GM18867 (cell line): ENCODE results near the gene CEP78.
A peak's percentile ranks its signal among the peaks of the same experiment; 100 is the strongest.

ENCODE experiments used
- ATAC-seq: cut with Tn5 transposase; IDR thresholded peaks from one replicate; pipeline ENCODE4 v1.9.1; 2021; ENCODE audit warnings: mild to moderate bottlenecking, moderate library complexity; ENCODE audit not compliant: unreplicated experiment

Gene CEP78

GRCh38 chr9:78286125-78286524, 50.2 kb downstream of the CEP78 start:
- ATAC-seq, result no peak

- no peak for ATAC-seq
Measured at GRCh38 chr9:78286946-78287388, 51.1 kb downstream of the CEP78 start.

DNA sequence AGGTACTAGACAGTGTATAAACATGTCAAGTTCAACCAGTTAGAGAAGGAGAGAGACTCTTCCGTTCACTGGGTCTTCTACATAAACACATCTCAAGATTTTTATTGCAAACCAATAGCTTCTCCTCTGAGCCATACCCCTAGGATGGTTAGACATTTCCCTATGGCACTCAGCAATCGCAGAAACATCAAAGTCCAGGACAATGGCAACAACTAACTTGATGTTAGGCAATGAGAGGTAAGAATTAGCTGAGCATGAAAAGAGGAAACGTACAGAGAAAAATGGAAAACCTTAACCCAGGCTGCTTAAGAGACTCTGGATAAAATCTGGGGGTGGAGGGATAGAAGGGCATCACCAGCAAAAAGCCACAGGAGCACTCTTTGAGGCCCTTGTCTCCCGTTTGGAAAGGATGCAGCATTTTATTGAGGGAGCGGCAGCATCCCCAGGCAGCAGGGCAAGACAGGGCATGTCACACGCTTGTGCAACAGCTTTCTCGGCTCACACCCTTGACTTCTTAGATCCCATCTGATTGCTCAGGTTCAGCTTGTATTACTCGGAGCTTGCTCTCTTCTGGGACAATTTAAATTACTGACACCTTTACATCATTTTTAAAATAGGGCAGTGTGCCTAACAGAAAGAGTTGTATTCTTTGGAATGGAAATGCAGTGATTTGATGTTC, 52.5 kb downstream of the CEP78 start:
- no peak for ATAC-seq

DNA sequence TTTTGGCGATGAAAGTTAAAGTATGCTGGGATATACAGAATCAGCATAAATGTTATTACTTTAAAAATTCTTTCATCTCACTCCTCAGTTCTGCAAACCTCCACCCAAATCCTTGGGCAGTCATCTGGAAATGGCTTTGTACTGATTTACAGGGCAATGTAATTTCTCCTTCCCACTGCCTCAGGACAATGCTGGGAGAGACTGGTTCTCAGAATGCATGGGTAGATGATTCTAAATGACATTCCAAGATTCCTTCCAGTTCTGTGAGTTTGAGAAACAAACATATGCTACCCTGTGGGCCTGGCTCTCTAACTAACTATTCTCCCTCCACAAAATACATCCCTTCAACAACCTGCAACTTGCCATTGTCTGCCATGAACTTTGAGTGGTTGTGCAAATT, 53.6 kb downstream of the CEP78 start:
- ATAC-seq, result no peak

DNA sequence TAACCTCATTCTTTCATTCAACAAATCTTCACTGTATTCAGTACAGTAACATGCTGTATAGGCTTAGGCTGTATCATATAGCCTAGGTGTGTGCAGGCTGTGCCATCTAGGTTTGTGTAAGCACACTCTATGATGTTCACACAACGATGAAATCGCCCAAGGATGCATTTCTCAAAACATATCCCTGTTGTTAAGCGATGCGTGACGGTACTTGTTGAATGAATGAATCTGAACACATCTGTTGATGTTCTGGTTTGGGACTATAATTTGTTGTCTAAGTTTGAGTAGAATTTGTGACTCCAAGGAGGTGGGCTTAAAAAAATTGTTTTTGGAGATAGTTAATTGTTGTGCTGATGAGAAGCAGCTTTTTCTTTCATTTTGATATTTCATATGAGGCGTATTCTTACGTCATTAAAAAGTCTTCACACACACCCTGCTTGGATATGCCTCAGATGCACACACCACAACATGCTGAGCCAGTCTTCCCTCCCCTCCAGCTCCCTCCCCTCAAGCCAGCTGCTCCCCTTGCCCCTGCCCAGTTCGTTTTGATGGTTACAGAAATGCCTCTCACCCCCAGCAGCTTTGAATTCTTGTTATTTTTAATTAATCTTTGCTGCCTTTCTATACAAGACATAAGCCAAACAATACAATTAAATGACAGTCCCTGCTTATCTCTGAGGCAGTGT, 55.5 kb downstream of the CEP78 start:
- ATAC-seq, result no peak

DNA sequence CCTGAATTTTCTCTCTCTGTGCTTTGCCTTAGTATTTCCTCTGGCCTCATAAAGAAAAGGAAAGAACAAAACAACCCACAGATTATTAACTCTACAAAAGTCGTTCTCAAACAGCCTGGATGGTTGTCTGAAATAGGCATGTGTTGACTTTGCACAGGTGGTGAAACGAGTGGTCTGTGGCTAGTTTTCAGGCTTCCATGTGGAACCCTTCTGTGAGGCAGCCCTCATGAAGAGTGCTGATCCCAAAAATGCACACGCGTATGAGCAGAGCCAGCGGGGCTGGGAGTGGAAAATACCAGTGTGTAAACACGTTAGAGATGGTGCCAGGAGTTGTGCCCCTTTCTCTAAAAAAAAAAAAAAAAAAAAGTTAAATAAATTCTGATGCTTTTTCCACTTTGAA, 56.2 kb downstream of the CEP78 start:
- ATAC-seq, result no peak

GRCh38 chr9:78292716-78293497, 57.0 kb downstream of the CEP78 start:
- ATAC-seq, result no peak

DNA sequence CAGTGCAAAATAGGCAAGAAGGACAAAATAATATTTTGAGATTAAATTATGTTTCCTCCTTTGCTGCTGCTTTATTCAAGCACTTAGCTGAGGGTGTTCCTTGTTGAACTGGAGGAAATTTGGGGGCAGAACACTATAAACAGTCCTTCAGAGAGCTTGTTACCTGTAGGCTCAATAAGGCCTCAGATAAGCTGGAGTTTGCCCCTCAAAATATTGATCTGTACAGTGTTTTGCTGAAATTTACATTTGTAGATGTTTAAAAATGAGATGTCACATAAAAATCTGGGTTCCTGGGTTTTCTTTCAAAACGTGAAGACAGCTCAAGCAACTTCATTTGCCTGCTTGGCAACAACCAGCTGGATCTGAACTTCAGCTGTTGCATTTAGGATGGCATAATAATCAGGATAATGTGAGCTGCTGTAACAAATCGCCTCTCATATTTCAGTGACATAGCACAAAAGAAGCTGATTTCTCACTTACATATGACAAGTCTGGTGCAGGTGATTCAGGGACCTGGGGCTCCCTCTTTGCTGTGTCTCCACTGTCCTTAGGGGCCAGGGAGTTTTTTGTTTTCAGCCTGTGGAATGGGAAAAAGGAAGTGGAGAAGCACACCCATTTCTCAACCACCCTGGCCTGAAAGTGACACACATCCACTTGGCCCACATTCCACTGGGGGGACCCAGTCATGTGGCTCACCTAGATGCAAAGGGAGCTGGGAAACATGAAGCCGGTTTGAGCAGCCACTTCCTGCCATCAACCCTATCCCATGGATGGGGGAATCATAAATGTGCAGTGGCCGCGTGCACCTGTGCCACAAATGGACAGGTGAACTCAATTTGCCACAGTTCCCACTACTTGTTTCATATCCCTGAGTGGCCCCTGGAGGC, 58.7 kb downstream of the CEP78 start:
- no peak for ATAC-seq

DNA sequence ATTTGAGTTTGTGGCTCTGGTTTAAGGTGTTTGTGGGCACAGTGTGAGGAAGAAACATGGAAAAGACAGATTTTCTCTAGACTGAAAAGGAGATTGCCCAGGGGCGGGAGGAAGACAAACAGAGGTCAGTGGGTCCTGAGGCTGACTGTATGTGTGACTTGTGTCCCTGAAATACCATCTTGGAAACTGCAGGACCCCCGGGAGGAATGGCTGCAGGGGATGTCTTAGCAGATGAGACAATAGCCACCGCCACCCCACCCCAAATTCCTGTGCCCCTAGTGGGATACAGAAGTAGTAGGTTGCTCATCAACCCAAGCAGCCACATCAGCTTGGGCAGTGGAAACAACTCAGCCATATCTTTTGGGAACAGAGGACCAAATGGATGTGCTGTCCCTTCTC, 59.3 kb downstream of the CEP78 start:
- ATAC-seq, result no peak

- ATAC-seq, result no peak
Measured at GRCh38 chr9:78295731-78296130, 59.9 kb downstream of the CEP78 start.

GRCh38 chr9:78296201-78296892, 60.5 kb downstream of the CEP78 start:
- no peak for ATAC-seq

- peak; percentile 99 for ATAC-seq
Measured at GRCh38 chr9:78296893-78297671, 61.2 kb downstream of the CEP78 start, which contains the start of gene PSAT1. Gene PSAT1, plus strand, starts transcription at chr9:78297125. Its CDS starts 86 bp downstream, at chr9:78297211.

GRCh38 chr9:78297672-78297961, 61.7 kb downstream of the CEP78 start:
- no peak for ATAC-seq

DNA sequence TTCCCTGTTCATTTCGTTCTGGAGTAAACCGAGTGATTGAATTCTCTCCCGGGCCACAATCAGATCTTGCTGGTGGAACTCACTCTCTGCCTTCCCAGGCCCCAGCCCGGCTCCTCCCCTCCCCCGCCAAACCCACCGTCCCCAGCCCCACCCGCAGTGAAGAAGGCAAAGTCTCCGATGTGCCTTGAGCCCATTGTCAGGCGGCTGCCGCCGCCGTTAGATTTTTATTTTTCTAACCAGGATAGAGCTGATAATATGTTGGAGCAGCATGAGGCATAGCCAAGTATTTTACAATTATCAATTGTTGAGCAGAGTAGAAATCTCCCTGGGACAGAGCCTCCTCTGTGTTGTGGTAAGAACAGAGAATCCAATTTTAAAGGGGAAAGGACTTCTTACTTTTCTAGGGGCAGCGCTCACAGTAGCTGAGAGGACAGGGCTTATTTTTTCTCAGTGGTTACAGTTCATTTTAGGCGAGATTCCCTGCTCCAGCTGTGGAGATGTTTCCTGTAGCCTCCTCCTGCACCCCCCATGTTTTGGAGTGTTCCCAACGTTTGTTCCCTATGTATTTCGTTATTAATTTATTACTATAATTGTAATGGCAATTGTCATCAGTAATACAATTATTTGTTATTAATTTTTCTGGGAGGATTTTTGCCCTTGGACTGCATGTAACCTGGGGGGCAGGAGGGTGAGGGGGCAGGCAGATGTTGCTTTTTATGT, 62.3 kb downstream of the CEP78 start:
- ATAC-seq, result no peak

- ATAC-seq, result no peak
Measured at GRCh38 chr9:78300209-78300608, 64.3 kb downstream of the CEP78 start.

GRCh38 chr9:78301466-78301865, 65.6 kb downstream of the CEP78 start:
- no peak for ATAC-seq

DNA sequence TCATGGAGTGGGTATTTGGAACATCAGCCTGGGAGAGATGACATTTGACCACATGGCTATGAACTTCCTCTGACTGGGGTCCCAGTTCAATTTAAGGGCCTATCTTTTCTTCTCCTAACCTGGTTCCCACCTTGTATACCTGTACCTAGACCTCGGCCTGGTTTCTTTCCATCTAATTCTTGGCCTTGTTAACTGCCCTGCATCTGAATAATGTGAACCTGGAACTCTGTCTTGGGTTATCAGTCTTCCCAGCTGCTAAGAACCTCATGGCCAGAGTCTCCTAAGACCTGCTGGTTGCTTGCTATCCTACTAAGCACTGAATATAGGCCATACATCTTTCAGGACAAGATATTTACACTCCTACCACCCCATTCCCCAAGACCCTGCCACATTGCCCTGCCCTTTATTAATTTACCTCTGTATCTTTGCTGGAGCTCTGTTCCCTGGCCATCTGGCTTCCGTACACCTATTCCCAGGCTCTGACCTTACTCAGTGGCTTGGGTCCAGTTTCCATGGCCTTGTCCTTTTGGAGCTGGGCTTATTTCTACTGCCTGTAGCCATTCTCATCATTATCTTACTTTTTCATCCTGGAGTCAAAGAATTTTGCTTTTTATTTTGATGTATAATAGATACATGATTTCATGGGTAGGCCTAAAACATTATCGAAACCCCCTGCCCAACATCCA, 67.6 kb downstream of the CEP78 start:
- ATAC-seq, result no peak

- no peak for ATAC-seq
Measured at GRCh38 chr9:78304357-78304756, 68.5 kb downstream of the CEP78 start.
